CD4-positive, alpha-beta T cell treated with Interferon gamma for 1 hour (primary cell): ENCODE measurements around the gene EP300.
"Not testable (repeated sequence)": the region's sequence is repeated elsewhere in the genome, so short reads cannot be mapped to it uniquely, and the experiment has no call there.

Experiments used
- DNase-seq: peaks from one replicate; pipeline ENCODE4 v3.0.0-alpha.2; 2020

The EP300 gene

DNA sequence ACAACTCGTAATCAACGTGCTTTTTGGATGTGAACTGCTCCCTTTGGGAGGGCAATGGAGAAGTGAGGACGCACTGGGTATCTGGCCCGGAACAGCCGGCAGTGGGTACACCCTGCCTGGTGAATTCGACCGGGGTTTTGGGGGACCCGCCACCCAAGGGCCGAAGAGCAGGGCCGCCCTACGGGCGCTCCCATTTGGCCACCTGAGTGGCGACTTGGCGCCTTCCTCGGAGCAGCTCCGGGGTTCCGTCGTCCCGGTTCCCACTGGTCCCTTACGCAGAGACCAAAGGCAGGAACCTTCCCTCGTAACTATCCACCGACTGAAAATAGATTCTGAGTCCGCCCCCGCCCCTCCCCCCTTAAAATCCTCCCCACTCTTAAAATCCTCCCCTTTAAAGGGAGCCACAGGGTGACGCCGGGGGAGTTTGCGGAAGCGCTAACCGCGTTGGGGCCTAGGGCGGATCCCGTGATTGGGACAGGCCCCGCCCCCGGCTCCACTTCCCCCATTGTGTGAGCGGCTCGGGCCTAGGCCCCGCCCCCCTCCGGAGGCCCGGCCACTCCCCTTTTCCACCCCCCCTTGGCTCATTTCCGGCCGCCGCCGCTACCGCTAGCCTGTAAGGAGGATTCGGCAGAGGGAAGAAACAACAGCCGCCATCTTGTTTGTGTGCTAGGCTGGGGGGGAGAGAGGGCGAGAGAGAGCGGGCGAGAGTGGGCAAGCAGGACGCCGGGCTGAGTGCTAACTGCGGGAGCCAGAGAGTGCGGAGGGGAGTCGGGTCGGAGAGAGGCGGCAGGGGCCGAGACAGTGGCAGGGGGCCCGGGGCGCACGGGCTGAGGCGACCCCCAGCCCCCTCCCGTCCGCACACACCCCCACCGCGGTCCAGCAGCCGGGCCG is 1.0 kb upstream of the EP300 start:
- peak; percentile 99 for DNase-seq

DNA sequence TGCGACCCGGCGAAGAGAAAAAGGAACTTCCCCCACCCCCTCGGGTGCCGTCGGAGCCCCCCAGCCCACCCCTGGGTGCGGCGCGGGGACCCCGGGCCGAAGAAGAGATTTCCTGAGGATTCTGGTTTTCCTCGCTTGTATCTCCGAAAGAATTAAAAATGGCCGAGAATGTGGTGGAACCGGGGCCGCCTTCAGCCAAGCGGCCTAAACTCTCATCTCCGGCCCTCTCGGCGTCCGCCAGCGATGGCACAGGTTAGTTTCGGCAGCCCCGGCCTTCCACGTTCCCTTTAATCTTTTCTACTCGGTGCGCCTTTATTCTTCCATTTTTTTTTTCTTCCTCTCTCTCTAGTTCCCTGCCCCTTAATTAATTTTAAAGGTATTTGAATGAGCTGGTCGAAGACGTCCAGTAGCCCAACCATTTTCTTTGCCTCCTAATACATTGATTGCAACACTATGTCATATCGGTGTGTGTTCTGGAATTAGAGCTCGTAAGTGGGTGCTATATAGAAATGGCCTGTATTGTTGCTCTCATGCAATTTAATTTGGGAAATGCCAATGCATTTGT is 537 bp downstream of the EP300 start:
- DNase-seq: peak; percentile 36

GRCh38 chr22:41094041-41094593 is 1.7 kb downstream of the EP300 start:
- DNase-seq: no peak

- DNase-seq: no peak
These were observed 4.0 kb downstream of the EP300 start for GRCh38 chr22:41096391-41096790.

GRCh38 chr22:41096841-41097240 is 4.4 kb downstream of the EP300 start:
- no peak for DNase-seq

DNA sequence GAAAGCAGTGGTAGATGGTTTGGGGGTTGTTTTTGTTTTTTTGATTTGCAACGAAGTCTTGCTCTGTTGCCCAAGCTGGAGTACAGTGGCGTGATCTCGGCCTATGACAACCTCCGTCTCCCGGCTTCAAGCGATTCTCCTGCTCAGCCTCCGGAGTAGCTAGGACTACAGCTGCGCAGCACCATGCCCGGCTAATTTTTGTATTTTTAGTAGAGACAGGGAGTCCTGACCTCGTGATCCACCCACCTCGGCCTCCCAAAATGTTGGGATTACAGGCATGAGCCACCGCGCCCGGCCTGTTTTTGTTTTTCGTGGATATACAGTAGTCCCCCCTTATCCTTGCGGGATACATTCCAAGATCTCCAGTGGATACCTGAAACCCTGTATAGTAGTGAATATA is 6.6 kb downstream of the EP300 start:
- no peak for DNase-seq

- DNase-seq: no peak
These were observed 14.0 kb downstream of the EP300 start for GRCh38 chr22:41106122-41106968.

DNA sequence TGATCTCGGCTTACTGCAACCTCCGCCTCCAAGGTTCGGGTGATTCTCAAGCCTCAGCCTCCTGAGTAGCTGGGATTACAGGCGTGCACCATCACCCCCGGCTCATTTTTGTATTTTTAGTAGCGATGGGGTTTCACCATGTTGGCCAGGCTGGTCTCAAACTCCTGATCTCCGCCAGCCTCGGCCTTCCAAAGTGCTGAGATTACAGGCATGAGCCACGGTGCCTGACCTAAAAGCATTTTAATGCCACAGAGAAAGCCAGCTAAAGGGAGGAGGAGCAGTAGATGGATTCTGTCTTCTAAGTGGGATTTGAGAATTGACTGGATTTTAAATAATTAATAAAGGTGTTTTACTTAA is 14.6 kb downstream of the EP300 start:
- not testable (repeated sequence) for DNase-seq

DNA sequence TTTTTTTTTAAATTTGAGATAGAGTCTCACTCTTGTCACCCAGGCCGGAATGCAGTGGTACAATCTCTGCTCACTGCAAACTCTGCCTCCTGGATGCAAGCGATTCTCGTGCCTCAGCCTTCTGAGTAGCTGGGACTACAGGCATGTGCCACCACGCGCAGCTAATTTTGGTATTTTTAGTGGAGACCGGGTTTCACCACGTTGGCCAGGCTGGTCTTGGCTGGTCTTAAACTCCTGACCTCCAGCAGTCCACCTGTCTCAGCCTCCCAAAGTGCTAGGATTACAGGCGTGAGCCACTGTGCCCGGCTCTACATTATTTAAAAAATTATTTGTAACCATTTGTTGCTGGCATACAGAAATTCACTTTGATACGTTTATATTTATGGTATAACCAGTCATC is 18.6 kb downstream of the EP300 start:
- no peak for DNase-seq

DNA sequence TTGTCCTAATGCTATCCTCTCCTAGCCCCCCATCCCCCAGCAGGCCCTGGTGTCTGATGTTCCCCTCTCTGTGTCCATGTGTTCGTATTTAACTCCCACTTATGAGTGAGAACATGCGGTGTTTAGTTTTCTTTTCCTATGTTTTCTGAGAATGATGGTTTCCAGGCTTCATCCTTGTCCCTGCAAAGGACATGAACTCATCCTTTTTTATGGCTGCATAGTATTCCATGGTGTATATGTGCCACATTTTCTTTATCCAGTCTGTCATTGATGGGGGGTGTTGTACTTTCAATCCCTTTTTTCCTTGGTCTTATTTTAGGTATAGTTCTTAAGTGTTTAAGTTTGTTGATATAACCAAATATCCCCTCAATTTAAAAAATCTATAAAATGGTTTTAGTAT is 23.9 kb downstream of the EP300 start:
- no peak for DNase-seq

DNA sequence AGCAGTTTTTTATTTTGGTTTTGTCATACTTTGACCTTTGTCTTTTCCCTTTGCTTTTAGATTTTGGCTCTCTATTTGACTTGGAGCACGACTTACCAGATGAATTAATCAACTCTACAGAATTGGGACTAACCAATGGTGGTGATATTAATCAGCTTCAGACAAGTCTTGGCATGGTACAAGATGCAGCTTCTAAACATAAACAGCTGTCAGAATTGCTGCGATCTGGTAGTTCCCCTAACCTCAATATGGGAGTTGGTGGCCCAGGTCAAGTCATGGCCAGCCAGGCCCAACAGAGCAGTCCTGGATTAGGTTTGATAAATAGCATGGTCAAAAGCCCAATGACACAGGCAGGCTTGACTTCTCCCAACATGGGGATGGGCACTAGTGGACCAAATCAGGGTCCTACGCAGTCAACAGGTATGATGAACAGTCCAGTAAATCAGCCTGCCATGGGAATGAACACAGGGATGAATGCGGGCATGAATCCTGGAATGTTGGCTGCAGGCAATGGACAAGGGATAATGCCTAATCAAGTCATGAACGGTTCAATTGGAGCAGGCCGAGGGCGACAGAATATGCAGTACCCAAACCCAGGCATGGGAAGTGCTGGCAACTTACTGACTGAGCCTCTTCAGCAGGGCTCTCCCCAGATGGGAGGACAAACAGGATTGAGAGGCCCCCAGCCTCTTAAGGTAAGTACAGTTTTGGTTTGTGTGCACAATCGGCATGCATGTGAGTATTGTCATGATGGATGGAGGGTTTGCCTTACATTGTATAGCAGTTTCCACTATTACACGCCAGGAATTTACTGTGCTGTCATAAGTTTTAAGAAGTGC is 25.0 kb downstream of the EP300 start:
- DNase-seq: no peak

DNA sequence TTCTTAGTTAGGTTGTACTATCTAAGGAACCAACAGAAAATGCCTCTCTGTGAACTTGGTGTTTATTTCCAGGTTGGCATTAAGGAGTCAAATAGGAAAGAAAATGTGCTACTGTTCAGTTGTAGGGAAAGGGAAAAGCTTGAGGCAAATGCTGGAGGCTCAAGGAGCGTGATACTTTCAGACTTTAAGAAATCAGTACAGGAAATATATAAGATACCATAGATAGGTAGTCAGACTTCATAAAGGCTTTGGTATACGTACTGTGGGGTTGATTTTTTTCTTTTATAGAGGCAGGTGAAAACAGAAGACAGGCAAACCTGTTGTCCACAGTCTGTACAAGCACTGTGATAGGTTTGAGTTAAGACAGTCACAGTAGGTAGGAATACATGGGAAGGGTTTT is 30.8 kb downstream of the EP300 start:
- no peak for DNase-seq

DNA sequence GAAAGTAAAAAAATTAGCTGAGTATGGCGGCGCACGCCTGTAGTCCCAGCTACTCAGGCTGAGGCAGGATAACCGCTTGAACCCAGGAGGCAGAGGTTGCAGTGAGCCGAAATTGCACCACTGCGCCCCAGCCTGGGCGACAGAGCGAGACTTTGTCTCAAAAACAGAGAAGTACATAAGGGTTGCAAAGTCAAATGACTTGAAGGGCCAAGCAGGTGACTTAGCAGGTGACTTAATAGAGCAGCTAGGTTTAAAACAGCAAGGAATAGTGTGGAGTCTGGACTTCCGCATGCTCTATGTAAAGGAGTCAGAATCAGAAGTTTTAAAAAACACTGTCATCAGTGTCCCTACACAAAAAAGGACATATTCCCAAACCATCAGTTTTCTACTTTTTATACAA is 31.7 kb downstream of the EP300 start:
- no peak for DNase-seq

DNA sequence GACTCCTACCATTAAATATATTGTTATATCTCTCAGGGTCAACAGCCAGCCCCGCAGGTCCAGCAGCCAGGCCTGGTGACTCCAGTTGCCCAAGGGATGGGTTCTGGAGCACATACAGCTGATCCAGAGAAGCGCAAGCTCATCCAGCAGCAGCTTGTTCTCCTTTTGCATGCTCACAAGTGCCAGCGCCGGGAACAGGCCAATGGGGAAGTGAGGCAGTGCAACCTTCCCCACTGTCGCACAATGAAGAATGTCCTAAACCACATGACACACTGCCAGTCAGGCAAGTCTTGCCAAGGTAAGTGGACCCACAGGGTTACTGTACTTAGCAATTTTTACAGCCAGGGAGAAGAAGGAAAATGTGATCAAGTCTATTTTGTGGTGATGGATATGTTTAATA is 35.1 kb downstream of the EP300 start:
- peak; percentile 6 for DNase-seq

DNA sequence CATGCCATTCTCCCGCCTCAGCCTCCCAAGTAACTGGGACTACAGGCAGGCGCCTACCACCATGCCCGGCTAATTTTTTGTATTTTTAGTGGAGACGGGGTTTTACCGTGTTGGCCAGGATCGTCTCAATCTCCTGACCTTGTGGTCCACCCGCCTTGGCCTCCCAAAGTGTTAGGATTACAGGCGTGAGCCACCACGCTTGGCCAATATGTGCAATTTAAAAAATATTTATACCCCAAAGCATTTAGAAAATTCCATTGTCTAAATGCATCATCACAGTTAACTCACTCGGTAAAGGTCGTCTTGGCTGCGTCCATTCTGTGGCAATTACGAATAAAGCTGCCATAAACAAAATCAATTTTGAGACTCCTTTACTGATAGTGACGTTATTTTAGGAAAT is 36.2 kb downstream of the EP300 start:
- no peak for DNase-seq

- no peak for DNase-seq
These were observed 40.2 kb downstream of the EP300 start for GRCh38 chr22:41132550-41132949.

GRCh38 chr22:41140365-41140957 is 48.1 kb downstream of the EP300 start:
- DNase-seq: no peak

- not testable (repeated sequence) for DNase-seq
These were observed 53.5 kb downstream of the EP300 start for GRCh38 chr22:41145921-41146320.

GRCh38 chr22:41146573-41146972 is 54.2 kb downstream of the EP300 start:
- DNase-seq: no peak

DNA sequence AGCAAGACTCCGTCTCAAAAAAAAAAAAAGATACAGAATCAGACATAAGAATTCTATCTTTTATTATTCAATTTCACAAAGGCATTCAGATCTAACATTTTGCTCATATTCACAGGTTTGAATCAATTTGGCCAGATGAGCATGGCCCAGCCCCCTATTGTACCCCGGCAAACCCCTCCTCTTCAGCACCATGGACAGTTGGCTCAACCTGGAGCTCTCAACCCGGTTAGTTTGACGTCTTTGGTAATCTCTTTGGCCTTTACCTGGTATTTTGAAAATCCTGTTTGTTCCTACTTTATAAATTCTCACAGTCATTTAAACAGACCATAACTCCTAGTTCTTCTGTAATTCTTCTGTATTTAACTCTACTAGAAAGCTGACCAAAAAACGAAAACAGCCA is 55.3 kb downstream of the EP300 start:
- DNase-seq: no peak

DNA sequence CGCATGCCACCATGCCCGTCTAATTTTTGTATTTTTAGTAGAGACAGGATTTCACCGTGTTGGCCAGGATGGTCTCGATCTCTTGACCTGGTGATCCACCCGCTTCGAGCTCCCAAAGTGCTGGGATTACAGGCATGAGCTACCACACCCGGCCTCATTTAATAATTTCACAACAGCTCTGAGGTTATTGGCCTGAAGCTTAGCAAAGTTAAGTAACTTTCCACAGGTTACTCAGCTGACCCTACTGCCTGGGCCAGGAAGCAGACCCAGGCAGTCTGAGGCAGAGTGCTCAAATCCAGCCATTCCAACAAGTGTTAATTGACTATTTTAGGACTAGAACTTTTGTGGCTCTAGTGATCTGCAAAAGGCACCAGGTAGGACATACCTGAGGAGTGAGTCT is 60.5 kb downstream of the EP300 start:
- no peak for DNase-seq

- DNase-seq: no peak
These were observed 64.7 kb downstream of the EP300 start for GRCh38 chr22:41157083-41157482.
